Stimulated activated CD4-positive, alpha-beta T cell treated with anti-CD3 and anti-CD28 coated beads, Interleukin-12 subunit alpha, Interleukin-12 subunit beta, amount 100 ng/mL, for 4 hours (primary cell): ENCODE measurements around the gene COMMD8.

Experiments
- DNase-seq: peaks from one replicate; pipeline ENCODE4 v3.0.0-alpha.2; 2020

Gene COMMD8

GRCh38 chr4:47471064-47471463 is 7.6 kb upstream of the COMMD8 start:
- DNase-seq: no peak

GRCh38 chr4:47469951-47470350 is 6.4 kb upstream of the COMMD8 start:
- no peak for DNase-seq

- no peak for DNase-seq
Measured at GRCh38 chr4:47468706-47469365, 5.3 kb upstream of the COMMD8 start.

- no peak for DNase-seq
Measured at GRCh38 chr4:47466056-47466785, 2.7 kb upstream of the COMMD8 start.

GRCh38 chr4:47465004-47465403 is 1.5 kb upstream of the COMMD8 start:
- DNase-seq: no peak

GRCh38 chr4:47462799-47463234 is 685 bp downstream of the COMMD8 start:
- DNase-seq: no peak

GRCh38 chr4:47451657-47452056 is 11.8 kb downstream of the COMMD8 start:
- DNase-seq: no peak

GRCh38 chr4:47444031-47444430 is 19.5 kb downstream of the COMMD8 start:
- DNase-seq: no peak

GRCh38 chr4:47442980-47443379 is 20.5 kb downstream of the COMMD8 start:
- no peak for DNase-seq

GRCh38 chr4:47434931-47435330 is 28.6 kb downstream of the COMMD8 start:
- DNase-seq: no peak

- no peak for DNase-seq
Measured at GRCh38 chr4:47432749-47433148, 30.8 kb downstream of the COMMD8 start.

- DNase-seq: no peak
Measured at GRCh38 chr4:47427935-47428334, 35.6 kb downstream of the COMMD8 start.

GRCh38 chr4:47425628-47426027 is 37.9 kb downstream of the COMMD8 start:
- no peak for DNase-seq

GRCh38 chr4:47419296-47419695 is 44.2 kb downstream of the COMMD8 start:
- DNase-seq: no peak

GRCh38 chr4:47418147-47418546 is 45.4 kb downstream of the COMMD8 start:
- no peak for DNase-seq

- DNase-seq: no peak
Measured at GRCh38 chr4:47415719-47416118, 47.8 kb downstream of the COMMD8 start.

GRCh38 chr4:47413521-47413920 is 50.0 kb downstream of the COMMD8 start:
- no peak for DNase-seq

GRCh38 chr4:47410271-47410670 is 53.2 kb downstream of the COMMD8 start:
- no peak for DNase-seq

- DNase-seq: no peak
Measured at GRCh38 chr4:47406408-47406807, 57.1 kb downstream of the COMMD8 start.
